ENCODE data around the gene FOXP4. TPM values are rescaled to one million over a fixed set of nuclear protein-coding genes. Genes with fewer than 3 reads are reported as not detected.

FOXP4 gene
- total and polyA plus RNA-seq, 8 donors = 7.9 to 70.4 (median 30.7) TPM

DNA sequence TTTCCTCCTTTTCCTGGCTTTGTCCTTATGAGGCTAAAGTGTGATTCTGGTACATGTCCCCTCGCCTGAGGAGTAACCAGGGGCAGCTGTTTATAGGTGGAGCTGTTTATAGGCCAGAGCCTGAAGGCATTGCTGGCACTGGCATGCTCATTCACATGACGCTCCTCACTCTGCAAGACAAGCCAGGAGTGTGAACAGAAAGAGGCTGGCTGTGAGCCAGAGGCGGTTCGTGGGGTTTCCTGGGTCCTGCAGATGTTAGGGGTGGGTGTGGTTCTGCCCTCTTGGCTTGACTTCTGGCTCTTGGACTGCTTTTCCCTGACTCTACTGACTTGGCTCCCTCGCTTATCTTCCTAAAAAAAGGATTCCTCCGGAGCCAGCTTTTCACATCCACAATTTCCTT, 79.3 kb downstream of the FOXP4 start:
- peak in 1 of 2 donors; percentile 55 for DNase-seq
- peaks cover 0 to 10% (median 5%) of the 10 kb centered on the region in 4 donors for H3K4me1 ChIP-seq
- H3K36me3 ChIP-seq = no peaks in the 10 kb centered on the region
- no peak overlapping the region for H3K27ac ChIP-seq
- H3K4me3 ChIP-seq = no peak overlapping the region
- H3K9me3 ChIP-seq = peaks cover 0 to 15% (median 6%) of the 10 kb centered on the region in 4 donors
- intact Hi-C loops (cut with DNase I; ENCODE audit: low total_unique reads) = no loop called here
- 22 to 32% (median 24%) methylated on average over 6 of the region's 6 CpGs for WGBS, 5 donors
- H3K27me3 ChIP-seq = peaks cover 0 to 6% (median 0%) of the 10 kb centered on the region in 3 donors
- TF ChIP-seq EP300 (IDR thresholded peaks at IDR 0.05) (no peak), POLR2A (IDR thresholded peaks at IDR 0.05) (no peak), POLR2AphosphoS5 (IDR thresholded peaks at IDR 0.05) (no peak)
- TF ChIP-seq, protein P1, sequence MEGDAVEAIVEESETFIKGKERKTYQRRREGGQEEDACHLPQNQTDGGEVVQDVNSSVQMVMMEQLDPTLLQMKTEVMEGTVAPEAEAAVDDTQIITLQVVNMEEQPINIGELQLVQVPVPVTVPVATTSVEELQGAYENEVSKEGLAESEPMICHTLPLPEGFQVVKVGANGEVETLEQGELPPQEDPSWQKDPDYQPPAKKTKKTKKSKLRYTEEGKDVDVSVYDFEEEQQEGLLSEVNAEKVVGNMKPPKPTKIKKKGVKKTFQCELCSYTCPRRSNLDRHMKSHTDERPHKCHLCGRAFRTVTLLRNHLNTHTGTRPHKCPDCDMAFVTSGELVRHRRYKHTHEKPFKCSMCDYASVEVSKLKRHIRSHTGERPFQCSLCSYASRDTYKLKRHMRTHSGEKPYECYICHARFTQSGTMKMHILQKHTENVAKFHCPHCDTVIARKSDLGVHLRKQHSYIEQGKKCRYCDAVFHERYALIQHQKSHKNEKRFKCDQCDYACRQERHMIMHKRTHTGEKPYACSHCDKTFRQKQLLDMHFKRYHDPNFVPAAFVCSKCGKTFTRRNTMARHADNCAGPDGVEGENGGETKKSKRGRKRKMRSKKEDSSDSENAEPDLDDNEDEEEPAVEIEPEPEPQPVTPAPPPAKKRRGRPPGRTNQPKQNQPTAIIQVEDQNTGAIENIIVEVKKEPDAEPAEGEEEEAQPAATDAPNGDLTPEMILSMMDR (IDR thresholded peaks at IDR 0.05) = no peak

DNA sequence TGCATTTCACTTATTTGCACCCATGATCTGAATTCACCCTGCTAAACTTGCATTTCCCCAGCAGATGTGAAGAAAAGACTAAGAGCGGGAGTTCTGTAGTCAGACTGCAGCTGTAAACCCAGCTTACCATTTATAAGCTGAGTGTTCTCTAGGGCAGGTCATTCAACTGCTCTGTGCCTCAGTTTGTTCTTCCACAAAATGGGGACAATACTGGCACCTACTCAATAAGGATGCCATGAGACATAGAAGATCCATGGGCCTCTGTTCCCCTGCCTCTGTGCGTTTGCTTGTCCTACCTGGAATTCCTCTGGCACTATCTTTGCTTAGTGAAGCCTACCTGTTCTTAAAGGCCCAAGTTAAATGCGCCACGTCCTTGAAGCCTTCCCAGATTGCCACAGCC, 79.8 kb downstream of the FOXP4 start:
- intact Hi-C loops (cut with DNase I; ENCODE audit: low total_unique reads) = no loop called here
- no peaks in the 10 kb centered on the region for H3K36me3 ChIP-seq
- no peak overlapping the region for H3K27ac ChIP-seq
- no peak overlapping the region for H3K4me3 ChIP-seq
- no peak for DNase-seq
- peaks cover 0 to 9% (median 0%) of the 10 kb centered on the region in 3 donors for H3K27me3 ChIP-seq
- no peak for TF ChIP-seq EP300 (IDR thresholded peaks at IDR 0.05)
- no peak for TF ChIP-seq POLR2AphosphoS5 (IDR thresholded peaks at IDR 0.05)
- TF ChIP-seq, protein P1 (IDR thresholded peaks at IDR 0.05) = no peak
- TF ChIP-seq POLR2A (IDR thresholded peaks at IDR 0.05) = no peak
- peaks cover 0 to 10% (median 5%) of the 10 kb centered on the region in 4 donors for H3K4me1 ChIP-seq
- WGBS, 5 donors = 89 to 95% (median 91%) methylated on average over 4 of the region's 4 CpGs
- H3K9me3 ChIP-seq = peaks cover 0 to 10% (median 1%) of the 10 kb centered on the region in 4 donors

DNA sequence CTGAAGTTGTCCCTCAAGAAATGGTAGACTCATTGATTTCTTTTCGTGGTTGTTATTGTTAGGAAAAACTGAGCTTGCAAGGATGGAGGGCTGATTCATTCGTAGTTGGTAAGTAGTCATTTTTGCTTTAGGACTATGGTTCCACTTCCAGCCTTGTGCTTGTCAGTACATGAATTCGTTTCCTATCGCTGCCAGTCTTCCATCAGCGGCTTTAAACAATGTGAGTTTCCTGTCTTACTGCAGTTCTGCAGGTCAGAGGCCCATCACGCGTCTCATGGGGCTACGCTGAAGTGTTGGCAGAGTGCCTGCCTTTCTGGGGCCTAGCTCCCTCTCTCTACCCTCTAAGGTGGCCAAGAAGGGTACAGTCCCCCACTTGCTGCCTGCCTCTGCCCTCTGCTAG, 80.7 kb downstream of the FOXP4 start:
- 66 to 79% (median 74%) methylated on average over 8 of the region's 8 CpGs for WGBS, 5 donors
- intact Hi-C loops (cut with DNase I; ENCODE audit: low total_unique reads) = no loop called here

DNA sequence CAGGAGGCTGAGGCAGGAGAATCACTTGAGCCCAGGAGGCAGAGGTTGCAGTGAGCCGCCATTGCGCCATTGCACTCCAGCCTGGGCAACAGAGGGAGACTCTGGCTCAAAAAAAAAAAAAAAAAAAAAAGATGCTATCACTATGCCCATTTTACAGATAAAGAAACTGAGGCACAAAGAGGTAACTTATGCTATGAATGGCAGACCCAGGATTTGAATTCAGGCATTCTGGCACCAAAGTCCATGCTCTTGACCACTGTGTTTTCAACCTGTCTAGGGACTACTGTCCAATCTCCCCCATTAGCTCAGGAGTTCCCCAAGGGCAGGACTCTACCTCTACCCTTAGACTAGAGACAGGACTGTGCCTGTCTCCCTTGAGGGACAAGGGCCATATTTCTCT, 82.9 kb downstream of the FOXP4 start:
- TF ChIP-seq POLR2AphosphoS5 (IDR thresholded peaks at IDR 0.05) = no peak
- TF ChIP-seq, protein P1 (IDR thresholded peaks at IDR 0.05) = no peak
- TF ChIP-seq EP300 (IDR thresholded peaks at IDR 0.05) = no peak
- no peak for TF ChIP-seq POLR2A (IDR thresholded peaks at IDR 0.05)
- H3K27me3 ChIP-seq = peaks cover 0 to 12% (median 0%) of the 10 kb centered on the region in 3 donors
- H3K27ac ChIP-seq = no peak overlapping the region
- H3K4me3 ChIP-seq = no peak overlapping the region
- H3K9me3 ChIP-seq = no peaks in the 10 kb centered on the region
- no peak for DNase-seq
- H3K36me3 ChIP-seq = no peaks in the 10 kb centered on the region
- WGBS, 5 donors = 97 to 100% (median 100%) methylated on average over 2 of the region's 2 CpGs
- intact Hi-C loops (cut with DNase I; ENCODE audit: low total_unique reads) = no loop called here
- H3K4me1 ChIP-seq = peaks cover 0 to 10% (median 5%) of the 10 kb centered on the region in 4 donors

More for the DNA sequence above, 80.7 kb downstream of the FOXP4 start:
- Histone ChIP-seq H3K4me3 (no peak overlapping the region), H3K27me3 (peaks cover 0 to 11% (median 0%) of the 10 kb centered on the region in 3 donors), H3K27ac (no peak overlapping the region), H3K36me3 (no peaks in the 10 kb centered on the region), H3K9me3 (peaks cover 0 to 5% (median 0%) of the 10 kb centered on the region in 4 donors), H3K4me1 (peaks cover 0 to 10% (median 5%) of the 10 kb centered on the region in 4 donors)
- TF ChIP-seq POLR2A (IDR thresholded peaks at IDR 0.05) (no peak), EP300 (IDR thresholded peaks at IDR 0.05) (no peak), POLR2AphosphoS5 (IDR thresholded peaks at IDR 0.05) (no peak)
- TF ChIP-seq, protein P1 (IDR thresholded peaks at IDR 0.05) = no peak
- DNase-seq = peak in 1 of 2 donors; percentile 53
